ENCODE measurements around the gene POLRMT.
"Not testable (repeated sequence)": the region's sequence is repeated elsewhere in the genome, so short reads cannot be mapped to it uniquely, and the experiment has no call there.

Gene POLRMT

GRCh38 chr19:590750-591098 lies 42.6 kb downstream of the POLRMT start:
- FAIRE-seq, result no peak

DNA sequence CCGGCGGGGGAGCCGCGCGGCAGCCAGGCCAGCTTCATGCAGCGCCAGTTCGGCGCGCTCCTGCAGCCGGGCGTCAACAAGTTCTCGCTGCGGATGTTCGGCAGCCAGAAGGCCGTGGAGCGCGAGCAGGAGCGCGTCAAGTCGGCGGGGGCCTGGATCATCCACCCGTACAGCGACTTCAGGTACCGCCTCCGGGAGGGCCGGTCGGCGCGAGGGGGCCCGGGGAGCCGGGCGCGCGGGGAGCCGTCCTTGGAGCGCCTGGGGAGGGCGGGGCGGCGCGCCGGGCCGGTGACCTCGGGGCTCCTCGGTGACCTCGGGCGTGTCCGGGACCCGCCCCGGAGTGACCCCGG lies 43.0 kb downstream of the POLRMT start:
- FAIRE-seq, result no peak

GRCh38 chr19:589693-590395 lies 43.5 kb downstream of the POLRMT start, which contains the start of gene HCN2:
Gene HCN2, plus strand, starts transcription at chr19:589881. Its CDS starts 65 bp downstream, at chr19:589946.
- FAIRE-seq, result no peak

GRCh38 chr19:588741-589692 lies 44.3 kb downstream of the POLRMT start:
- FAIRE-seq, result no peak

- no peak for FAIRE-seq
Measured at GRCh38 chr19:588093-588740, 45.1 kb downstream of the POLRMT start.

GRCh38 chr19:585551-586110 lies 47.7 kb downstream of the POLRMT start:
- FAIRE-seq, result no peak

- FAIRE-seq, result not testable (repeated sequence)
Measured at GRCh38 chr19:585146-585545, 48.2 kb downstream of the POLRMT start.

GRCh38 chr19:584240-585001 lies 48.9 kb downstream of the POLRMT start:
- no peak for FAIRE-seq

DNA sequence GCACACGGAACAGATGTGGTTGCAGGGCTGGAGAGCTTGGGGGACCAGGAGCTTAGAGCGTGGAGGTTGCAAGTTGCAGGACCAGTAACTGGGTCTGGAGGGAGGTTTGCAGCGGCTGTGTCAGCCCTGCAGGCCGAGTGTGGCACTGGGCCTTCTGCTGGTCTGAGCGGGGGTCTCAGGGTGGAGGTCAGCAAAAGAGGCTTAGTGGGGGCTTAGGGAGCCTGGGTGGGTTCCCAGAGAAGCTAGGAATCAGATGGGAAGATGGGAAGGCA lies 49.4 kb downstream of the POLRMT start:
- FAIRE-seq, result no peak

GRCh38 chr19:583198-583967 lies 50.0 kb downstream of the POLRMT start:
- no peak for FAIRE-seq

DNA sequence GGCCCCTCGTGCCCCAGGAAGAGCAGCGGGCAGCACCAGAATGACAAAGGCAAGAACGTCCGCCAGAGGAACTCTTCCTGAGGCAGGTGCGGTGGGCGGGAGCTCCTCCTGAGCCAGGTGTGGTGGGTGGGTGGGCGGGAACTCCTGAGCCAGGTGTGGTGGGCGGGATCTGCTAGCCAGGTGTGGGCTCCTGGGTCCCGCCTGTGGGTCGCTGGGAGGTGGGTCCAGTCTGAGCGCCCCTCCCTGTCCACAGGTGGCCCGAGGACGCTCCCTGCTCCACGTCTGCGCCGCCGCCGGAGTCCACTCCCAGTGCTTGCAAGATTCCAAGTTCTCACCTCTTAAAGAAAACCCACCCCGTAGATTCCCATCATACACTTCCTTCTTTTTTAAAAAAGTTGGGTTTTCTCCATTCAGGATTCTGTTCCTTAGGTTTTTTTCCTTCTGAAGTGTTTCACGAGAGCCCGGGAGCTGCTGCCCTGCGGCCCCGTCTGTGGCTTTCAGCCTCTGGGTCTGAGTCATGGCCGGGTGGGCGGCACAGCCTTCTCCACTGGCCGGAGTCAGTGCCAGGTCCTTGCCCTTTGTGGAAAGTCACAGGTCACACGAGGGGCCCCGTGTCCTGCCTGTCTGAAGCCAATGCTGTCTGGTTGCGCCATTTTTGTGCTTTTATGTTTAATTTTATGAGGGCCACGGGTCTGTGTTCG lies 50.7 kb downstream of the POLRMT start:
- FAIRE-seq, result no peak

- no peak for FAIRE-seq
Measured at GRCh38 chr19:581399-582111, 51.8 kb downstream of the POLRMT start.

DNA sequence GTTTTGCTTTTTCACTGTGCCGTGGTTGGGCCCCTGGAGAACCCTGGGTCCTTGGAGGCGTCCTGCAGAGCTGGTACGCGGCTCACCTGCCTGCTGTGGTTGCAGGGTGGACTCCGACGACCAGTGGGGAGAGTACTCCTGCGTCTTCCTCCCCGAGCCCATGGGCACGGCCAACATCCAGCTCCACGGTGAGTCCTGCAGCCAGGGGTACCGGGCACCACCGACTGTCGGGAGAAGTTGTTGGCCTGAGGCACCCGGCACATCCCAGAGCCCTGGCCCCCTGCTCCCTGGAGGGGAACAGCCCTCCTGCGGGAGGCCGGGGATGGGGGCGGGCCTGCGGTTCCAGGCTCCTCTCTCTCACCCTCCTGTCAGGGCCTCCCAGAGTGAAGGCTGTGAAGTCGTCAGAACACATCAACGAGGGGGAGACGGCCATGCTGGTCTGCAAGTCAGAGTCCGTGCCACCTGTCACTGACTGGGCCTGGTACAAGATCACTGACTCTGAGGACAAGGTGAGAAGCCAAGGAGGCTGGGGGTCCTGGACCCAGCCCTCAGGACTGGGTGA lies 53.0 kb downstream of the POLRMT start:
- FAIRE-seq, result no peak

DNA sequence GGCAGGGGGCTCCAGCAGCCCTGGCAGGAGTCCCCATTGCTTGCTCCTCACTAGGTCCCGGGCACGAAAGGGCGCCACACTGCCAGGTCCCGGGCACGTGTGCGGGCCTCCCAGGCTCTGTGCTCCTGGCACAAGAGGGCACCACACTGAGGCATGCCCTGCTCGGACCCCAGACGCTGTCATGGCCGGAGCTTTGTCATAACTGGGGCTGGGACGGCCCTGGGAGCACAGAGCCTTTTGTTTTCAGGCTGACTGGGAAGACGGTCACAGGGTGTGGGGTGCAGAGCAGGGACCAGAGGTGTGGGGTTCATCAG lies 53.5 kb downstream of the POLRMT start:
- no peak for FAIRE-seq

GRCh38 chr19:579111-579841 lies 54.1 kb downstream of the POLRMT start:
- no peak for FAIRE-seq

DNA sequence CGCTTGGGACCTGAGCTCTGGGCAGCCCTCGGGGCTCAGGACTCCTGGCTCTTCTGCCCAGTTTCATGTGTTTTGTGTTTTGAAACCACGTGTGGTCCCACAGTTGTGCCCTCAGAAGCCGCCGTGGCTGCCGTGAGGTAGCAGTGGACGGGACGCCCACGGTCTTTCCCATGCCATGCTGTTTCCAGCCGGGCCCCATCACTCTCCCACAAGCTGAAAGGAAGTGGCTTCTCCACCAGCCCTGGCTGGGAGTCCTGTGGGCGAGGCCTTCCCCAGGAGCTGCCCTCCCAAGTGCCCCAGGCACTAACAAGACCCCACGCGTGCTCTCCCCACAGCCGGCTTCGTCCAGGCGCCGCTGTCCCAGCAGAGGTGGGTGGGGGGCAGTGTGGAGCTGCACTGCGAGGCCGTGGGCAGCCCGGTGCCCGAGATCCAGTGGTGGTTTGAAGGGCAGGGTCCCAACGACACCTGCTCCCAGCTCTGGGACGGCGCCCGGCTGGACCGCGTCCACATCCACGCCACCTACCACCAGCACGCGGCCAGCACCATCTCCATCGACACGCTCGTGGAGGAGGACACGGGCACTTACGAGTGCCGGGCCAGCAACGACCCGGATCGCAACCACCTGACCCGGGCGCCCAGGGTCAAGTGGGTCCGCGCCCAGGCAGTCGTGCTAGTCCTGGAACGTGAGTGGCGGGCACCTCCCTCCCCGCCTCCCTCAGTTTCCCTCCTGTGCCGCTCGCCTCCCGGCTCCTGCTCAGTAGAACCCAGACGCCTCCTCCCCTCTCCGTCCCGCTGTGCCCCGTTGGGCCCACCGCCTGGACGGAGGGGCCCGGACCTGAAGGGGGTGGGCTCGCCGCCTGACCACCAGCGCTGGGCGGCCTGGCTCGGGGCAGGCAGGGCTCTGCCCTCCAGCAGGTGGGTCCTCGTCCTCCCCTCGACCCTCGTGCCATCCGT lies 55.6 kb downstream of the POLRMT start:
- FAIRE-seq, result no peak

DNA sequence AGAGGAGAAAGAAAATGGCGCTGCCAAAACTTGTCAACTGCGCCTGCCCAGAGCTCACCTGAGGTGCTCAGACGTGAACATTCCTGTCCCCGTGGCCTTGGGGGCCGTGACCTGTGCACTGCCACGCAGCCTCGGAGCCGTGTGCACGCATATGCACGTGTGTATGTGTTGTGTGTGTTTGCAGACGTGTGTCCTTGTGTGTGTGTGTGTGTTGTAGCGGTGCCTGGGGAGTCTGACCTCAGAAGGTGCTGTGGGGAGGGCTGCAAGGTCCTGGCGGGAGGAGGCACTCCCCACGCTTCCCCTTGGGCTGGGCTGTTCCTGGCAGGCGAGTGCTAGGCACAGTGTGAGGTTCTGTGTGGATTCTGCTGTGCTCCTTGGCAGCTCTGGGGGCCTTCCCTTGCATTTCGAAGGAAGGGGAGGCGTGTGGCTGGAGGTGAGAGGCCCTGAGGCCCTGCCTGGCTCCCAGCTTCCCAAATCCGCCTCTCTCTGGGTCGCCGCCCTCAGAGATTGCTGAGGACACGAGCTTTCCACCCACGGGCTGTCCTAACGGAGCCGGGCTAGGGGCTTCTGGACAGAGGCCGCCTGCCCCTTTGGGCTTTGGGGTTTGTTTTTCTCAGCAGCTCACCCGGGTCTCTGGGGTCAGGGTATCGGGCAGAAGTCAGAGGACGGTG lies 56.4 kb downstream of the POLRMT start:
- FAIRE-seq, result no peak
